ENCODE data around the gene CISTR.

DNA sequence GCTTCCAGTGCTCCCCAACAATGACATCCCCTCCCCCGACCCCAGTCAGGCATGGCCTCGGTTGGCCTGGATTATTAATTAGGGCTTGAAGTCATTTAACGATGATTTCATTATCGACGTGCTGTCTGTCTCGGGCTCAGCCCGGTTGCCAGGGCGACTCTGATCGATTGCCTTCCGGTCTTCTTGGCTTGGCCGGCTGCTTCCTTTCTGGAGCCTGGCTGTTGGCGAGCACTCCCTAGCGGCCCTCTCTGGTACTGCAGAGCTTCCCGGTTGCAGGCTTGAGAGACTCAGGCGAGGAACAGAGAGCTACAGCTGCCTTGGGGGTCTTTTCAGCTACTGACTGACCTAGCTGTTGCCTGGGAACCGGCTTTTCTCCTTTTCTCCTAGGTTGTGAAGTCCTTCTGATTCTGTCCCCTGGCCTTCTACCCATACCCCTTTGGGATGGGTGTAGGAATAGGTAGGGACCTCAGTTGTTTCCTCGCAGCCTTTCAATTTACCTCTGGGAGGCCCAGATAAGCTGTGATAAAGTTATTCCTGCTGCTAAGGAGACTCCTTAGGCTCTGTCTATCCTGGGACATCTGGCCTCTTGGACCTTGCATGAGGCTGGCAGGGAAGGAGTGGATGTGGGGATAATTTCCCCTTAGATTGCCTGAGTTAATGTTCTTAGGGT lies 5.5 kb upstream of the CISTR start:
- TF ChIP-seq POLR2AphosphoS5 (IDR thresholded peaks at IDR 0.05) (no peak), POLR2A (IDR thresholded peaks at IDR 0.05) (no peak)
- TF ChIP-seq, protein P1, sequence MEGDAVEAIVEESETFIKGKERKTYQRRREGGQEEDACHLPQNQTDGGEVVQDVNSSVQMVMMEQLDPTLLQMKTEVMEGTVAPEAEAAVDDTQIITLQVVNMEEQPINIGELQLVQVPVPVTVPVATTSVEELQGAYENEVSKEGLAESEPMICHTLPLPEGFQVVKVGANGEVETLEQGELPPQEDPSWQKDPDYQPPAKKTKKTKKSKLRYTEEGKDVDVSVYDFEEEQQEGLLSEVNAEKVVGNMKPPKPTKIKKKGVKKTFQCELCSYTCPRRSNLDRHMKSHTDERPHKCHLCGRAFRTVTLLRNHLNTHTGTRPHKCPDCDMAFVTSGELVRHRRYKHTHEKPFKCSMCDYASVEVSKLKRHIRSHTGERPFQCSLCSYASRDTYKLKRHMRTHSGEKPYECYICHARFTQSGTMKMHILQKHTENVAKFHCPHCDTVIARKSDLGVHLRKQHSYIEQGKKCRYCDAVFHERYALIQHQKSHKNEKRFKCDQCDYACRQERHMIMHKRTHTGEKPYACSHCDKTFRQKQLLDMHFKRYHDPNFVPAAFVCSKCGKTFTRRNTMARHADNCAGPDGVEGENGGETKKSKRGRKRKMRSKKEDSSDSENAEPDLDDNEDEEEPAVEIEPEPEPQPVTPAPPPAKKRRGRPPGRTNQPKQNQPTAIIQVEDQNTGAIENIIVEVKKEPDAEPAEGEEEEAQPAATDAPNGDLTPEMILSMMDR (IDR thresholded peaks at IDR 0.05) = peak; percentile 77 to 94 (median 86)
